ENCODE data around the gene C4BPA.

- TF ChIP-seq FOXM1 (IDR thresholded peaks at IDR 0.05; ENCODE audit: borderline replicate concordance) = no peak
- no peak for TF ChIP-seq ARNT (IDR thresholded peaks at IDR 0.05)
- TF ChIP-seq ELF4 (IDR thresholded peaks at IDR 0.05) = no peak
- TF ChIP-seq CTBP1 (IDR thresholded peaks at IDR 0.05; ENCODE audit: borderline replicate concordance) = no peak
- TF ChIP-seq SUZ12 (IDR thresholded peaks at IDR 0.05) = no peak
- no peak for TF ChIP-seq L3MBTL2 (conservative IDR thresholded peaks at IDR 0.05)
Observed at GRCh38 chr1:207194197-207194596, 90.2 kb downstream of the C4BPA start.
